Right lobe of liver (tissue), 4 donors: ENCODE data around the gene CASZ1.

ENCODE experiments used
- POLR2A ChIP-seq: fragments of 450-650 bp; IDR thresholded peaks from one replicate; pipeline ENCODE4 v1.6.1; 2017; ENCODE audit warnings: antibody characterized with exemption, mild to moderate bottlenecking
- TF ChIP-seq, protein P1 (sequence below), 4 donors: fragments of 200-600 bp in 3 of 4; fragments of 450-650 bp in 1 of 4; IDR thresholded peaks; one replicate each; pipeline versions ENCODE4 v1.5.1 to v1.8.0; 2016 to 2022; ENCODE audit warnings: antibody characterized with exemption in 4 of 4, mild to moderate bottlenecking in 2 of 4
- donor health status: DM: no; HTN: no; CAD: no.
- donor health status: DM: no; HTN: no; CAD: no.
- donor health status: DM: no; HTN: yes; CAD: no.

DNA sequence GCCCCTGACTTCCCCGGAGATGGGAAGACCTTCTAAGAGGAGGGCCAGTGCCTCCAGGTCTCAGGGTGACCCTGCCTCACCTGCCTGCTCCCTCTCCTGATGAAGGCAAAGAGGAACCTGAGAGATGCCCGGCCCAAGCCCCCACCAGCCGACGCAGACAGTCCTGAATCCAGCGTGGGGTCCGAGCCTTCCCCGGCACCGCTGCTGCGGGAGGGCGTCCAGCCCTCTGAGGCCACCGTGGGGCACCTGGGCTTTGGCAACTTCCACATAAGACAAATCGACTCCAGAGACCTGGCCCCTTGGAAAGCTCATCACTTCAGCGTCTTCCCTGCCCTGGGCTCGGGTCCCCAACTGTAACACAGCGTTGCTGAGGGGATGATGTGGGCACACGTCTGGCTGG lies 122.2 kb downstream of the CASZ1 start:
- TF ChIP-seq, protein P1, sequence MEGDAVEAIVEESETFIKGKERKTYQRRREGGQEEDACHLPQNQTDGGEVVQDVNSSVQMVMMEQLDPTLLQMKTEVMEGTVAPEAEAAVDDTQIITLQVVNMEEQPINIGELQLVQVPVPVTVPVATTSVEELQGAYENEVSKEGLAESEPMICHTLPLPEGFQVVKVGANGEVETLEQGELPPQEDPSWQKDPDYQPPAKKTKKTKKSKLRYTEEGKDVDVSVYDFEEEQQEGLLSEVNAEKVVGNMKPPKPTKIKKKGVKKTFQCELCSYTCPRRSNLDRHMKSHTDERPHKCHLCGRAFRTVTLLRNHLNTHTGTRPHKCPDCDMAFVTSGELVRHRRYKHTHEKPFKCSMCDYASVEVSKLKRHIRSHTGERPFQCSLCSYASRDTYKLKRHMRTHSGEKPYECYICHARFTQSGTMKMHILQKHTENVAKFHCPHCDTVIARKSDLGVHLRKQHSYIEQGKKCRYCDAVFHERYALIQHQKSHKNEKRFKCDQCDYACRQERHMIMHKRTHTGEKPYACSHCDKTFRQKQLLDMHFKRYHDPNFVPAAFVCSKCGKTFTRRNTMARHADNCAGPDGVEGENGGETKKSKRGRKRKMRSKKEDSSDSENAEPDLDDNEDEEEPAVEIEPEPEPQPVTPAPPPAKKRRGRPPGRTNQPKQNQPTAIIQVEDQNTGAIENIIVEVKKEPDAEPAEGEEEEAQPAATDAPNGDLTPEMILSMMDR (IDR thresholded peaks at IDR 0.05): no peak
- no peak for TF ChIP-seq POLR2A
